ENCODE measurements around the gene UTP11.

DNA sequence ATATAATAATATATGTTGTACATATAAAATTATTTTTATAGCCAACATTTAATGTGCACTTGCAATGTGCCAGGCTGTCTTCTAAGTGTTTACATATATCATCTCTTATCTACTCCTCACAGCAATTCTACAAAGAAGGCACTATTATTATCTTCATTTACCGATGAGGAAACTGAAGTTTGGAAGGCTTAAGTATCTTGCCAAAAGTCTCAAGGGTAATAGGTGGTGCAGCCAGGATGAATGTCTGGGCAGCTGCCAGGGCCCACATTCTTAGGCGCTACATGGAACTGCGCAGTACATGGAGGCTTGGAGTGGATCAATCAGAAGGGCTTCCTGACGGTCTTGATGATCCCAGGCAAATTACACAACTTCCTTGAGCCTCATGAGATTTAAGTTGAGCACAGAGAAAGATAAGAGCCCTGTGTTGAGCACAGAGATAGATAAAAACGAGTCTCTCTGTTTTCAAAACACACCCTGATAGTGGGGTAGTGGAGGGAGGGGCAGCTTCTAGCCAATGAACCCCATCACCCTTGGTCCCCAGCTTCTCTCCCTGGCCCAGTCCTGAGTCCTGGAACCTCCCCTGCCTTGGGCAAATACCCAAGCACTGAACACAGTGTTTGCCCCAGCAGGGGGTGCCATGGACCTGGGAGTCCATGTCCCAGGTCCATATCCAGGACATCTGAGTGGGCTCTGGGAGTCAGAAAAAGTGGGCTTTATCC is 24.8 kb downstream of the UTP11 start:
- TF ChIP-seq FOXA1 (IDR thresholded peaks at IDR 0.05): no peak
- no peak for TF ChIP-seq BHLHE40 (IDR thresholded peaks at IDR 0.05; ENCODE audit: borderline replicate concordance)
- TF ChIP-seq FOXM1 (IDR thresholded peaks at IDR 0.05; ENCODE audit: borderline replicate concordance): no peak
- TF ChIP-seq LEF1 (IDR thresholded peaks at IDR 0.05; ENCODE audit: borderline replicate concordance): no peak
- TF ChIP-seq FOXK2 (IDR thresholded peaks at IDR 0.05): no peak
- TF ChIP-seq SUZ12 (IDR thresholded peaks at IDR 0.05): no peak
- no peak for TF ChIP-seq TARDBP (IDR thresholded peaks at IDR 0.05)
- no peak for TF ChIP-seq SP1 (IDR thresholded peaks at IDR 0.05)
- no peak for TF ChIP-seq PKNOX1 (IDR thresholded peaks at IDR 0.05)
- TF ChIP-seq ZNF384 (IDR thresholded peaks at IDR 0.05): no peak
- TF ChIP-seq ARNT (IDR thresholded peaks at IDR 0.05): no peak
- no peak for TF ChIP-seq ELF4 (IDR thresholded peaks at IDR 0.05)
